ENCODE results near the gene OR11H7.
"Not testable (repeated sequence)": the region's sequence is repeated elsewhere in the genome, so short reads cannot be mapped to it uniquely, and the experiment has no call there.

GRCh38 chr14:20264361-20264760, 35.6 kb downstream of the OR11H7 start:
- TF ChIP-seq POLR2A (IDR thresholded peaks at IDR 0.05; ENCODE audit: low read length); GATA1 (IDR thresholded peaks at IDR 0.05; ENCODE audit: low read depth, low read length): not testable (repeated sequence)
